Measurements from ENCODE around the gene CNIH2. TPM values are rescaled to one million over a fixed set of nuclear protein-coding genes. Genes with fewer than 3 reads are reported as not detected.

Gene CNIH2
- total and polyA plus RNA-seq, 2 of the 13 experiments (the other 11 are each of a cell fraction or from before 2014, with no cell fraction given) = 0.60 to 0.69 TPM

DNA sequence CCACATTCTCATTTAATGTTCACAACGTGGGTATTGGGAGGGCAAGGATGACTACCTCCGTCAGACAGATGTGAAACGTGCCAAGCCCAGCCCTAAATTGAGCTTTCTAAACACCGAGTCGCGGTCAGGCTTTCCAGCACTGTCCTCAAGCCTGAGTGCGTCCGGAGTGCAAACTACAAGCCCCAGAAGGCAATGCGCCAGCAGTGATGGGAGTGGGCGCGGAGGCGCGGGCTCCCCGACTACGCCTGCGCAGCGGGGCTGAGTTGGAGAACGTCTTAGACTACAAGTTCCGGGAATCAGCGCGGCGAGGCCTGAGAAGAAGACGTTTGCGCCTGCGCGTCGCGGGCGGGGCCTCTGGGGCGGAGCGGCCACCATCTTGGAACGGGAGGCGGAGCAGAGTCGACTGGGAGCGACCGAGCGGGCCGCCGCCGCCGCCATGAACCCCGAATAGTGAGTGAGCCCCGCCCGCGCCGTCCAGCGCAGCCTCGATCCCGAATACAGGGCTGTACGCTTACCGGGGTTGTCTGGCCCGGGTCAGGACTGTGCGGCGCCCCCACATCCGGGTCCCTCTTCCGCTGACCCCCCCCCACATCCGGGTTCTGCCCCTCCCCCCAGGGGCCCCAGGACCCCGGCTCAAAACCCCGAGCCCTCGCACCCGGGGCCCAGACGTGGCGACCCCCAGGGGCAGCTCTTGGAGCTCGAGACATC is 9.6 kb upstream of the CNIH2 start, which contains the start of gene RAB1B (continued):
- TF ChIP-seq, protein P1, sequence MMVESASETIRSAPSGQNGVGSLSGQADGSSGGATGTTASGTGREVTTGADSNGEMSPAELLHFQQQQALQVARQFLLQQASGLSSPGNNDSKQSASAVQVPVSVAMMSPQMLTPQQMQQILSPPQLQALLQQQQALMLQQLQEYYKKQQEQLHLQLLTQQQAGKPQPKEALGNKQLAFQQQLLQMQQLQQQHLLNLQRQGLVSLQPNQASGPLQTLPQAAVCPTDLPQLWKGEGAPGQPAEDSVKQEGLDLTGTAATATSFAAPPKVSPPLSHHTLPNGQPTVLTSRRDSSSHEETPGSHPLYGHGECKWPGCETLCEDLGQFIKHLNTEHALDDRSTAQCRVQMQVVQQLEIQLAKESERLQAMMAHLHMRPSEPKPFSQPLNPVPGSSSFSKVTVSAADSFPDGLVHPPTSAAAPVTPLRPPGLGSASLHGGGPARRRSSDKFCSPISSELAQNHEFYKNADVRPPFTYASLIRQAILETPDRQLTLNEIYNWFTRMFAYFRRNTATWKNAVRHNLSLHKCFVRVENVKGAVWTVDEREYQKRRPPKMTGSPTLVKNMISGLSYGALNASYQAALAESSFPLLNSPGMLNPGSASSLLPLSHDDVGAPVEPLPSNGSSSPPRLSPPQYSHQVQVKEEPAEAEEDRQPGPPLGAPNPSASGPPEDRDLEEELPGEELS (CRISPR knock-in tag; IDR thresholded peaks at IDR 0.05) = 0 out of 2 replicates have a peak, but pooled peaks have one; percentile 19
- TF ChIP-seq, protein P2, sequence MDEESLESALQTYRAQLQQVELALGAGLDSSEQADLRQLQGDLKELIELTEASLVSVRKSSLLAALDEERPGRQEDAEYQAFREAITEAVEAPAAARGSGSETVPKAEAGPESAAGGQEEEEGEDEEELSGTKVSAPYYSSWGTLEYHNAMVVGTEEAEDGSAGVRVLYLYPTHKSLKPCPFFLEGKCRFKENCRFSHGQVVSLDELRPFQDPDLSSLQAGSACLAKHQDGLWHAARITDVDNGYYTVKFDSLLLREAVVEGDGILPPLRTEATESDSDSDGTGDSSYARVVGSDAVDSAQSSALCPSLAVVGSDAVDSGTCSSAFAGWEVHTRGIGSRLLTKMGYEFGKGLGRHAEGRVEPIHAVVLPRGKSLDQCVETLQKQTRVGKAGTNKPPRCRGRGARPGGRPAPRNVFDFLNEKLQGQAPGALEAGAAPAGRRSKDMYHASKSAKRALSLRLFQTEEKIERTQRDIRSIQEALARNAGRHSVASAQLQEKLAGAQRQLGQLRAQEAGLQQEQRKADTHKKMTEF (CRISPR knock-in tag; IDR thresholded peaks at IDR 0.05) = 0 out of 2 replicates have a peak, but pooled peaks have one; percentile 19
- 0 out of 2 replicates have a peak, but pooled peaks have one; percentile 2 for TF ChIP-seq BORCS8-MEF2B (CRISPR knock-in tag; IDR thresholded peaks at IDR 0.05)
- TF ChIP-seq U2AF2 (IDR thresholded peaks at IDR 0.05; ENCODE audit: low read depth, low read length) = no peak
- TF ChIP-seq TEAD2 (CRISPR knock-in tag; IDR thresholded peaks at IDR 0.05) = no peak
- peak; percentile 27; the same call in 1 of the 2 replicates for TF ChIP-seq RAD21 (CRISPR knock-in tag; IDR thresholded peaks at IDR 0.05)
- TF ChIP-seq HES4 (CRISPR knock-in tag; IDR thresholded peaks at IDR 0.05; ENCODE audit: borderline replicate concordance) = 0 out of 2 replicates have a peak, but pooled peaks have one; percentile 11
- no peak for TF ChIP-seq CAMTA2 (CRISPR knock-in tag; IDR thresholded peaks at IDR 0.05; ENCODE audit: borderline replicate concordance)
- TF ChIP-seq, protein P3, sequence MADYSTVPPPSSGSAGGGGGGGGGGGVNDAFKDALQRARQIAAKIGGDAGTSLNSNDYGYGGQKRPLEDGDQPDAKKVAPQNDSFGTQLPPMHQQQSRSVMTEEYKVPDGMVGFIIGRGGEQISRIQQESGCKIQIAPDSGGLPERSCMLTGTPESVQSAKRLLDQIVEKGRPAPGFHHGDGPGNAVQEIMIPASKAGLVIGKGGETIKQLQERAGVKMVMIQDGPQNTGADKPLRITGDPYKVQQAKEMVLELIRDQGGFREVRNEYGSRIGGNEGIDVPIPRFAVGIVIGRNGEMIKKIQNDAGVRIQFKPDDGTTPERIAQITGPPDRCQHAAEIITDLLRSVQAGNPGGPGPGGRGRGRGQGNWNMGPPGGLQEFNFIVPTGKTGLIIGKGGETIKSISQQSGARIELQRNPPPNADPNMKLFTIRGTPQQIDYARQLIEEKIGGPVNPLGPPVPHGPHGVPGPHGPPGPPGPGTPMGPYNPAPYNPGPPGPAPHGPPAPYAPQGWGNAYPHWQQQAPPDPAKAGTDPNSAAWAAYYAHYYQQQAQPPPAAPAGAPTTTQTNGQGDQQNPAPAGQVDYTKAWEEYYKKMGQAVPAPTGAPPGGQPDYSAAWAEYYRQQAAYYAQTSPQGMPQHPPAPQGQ (CRISPR knock-in tag; IDR thresholded peaks at IDR 0.05; ENCODE audit: borderline replicate concordance) = no peak
- TF ChIP-seq ZNF24 (IDR thresholded peaks at IDR 0.05) = no peak
- TF ChIP-seq, protein P4, sequence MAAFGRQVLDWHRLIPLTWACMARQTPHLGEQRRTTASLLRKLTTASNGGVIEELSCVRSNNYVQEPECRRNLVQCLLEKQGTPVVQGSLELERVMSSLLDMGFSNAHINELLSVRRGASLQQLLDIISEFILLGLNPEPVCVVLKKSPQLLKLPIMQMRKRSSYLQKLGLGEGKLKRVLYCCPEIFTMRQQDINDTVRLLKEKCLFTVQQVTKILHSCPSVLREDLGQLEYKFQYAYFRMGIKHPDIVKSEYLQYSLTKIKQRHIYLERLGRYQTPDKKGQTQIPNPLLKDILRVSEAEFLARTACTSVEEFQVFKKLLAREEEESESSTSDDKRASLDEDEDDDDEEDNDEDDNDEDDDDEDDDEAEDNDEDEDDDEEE (CRISPR knock-in tag; IDR thresholded peaks at IDR 0.05) = no peak
- TF ChIP-seq, protein P5, sequence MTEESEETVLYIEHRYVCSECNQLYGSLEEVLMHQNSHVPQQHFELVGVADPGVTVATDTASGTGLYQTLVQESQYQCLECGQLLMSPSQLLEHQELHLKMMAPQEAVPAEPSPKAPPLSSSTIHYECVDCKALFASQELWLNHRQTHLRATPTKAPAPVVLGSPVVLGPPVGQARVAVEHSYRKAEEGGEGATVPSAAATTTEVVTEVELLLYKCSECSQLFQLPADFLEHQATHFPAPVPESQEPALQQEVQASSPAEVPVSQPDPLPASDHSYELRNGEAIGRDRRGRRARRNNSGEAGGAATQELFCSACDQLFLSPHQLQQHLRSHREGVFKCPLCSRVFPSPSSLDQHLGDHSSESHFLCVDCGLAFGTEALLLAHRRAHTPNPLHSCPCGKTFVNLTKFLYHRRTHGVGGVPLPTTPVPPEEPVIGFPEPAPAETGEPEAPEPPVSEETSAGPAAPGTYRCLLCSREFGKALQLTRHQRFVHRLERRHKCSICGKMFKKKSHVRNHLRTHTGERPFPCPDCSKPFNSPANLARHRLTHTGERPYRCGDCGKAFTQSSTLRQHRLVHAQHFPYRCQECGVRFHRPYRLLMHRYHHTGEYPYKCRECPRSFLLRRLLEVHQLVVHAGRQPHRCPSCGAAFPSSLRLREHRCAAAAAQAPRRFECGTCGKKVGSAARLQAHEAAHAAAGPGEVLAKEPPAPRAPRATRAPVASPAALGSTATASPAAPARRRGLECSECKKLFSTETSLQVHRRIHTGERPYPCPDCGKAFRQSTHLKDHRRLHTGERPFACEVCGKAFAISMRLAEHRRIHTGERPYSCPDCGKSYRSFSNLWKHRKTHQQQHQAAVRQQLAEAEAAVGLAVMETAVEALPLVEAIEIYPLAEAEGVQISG (CRISPR knock-in tag; IDR thresholded peaks at IDR 0.05) = peak; percentile 62; the same call in 1 of the 2 replicates
- TF ChIP-seq, protein P6, sequence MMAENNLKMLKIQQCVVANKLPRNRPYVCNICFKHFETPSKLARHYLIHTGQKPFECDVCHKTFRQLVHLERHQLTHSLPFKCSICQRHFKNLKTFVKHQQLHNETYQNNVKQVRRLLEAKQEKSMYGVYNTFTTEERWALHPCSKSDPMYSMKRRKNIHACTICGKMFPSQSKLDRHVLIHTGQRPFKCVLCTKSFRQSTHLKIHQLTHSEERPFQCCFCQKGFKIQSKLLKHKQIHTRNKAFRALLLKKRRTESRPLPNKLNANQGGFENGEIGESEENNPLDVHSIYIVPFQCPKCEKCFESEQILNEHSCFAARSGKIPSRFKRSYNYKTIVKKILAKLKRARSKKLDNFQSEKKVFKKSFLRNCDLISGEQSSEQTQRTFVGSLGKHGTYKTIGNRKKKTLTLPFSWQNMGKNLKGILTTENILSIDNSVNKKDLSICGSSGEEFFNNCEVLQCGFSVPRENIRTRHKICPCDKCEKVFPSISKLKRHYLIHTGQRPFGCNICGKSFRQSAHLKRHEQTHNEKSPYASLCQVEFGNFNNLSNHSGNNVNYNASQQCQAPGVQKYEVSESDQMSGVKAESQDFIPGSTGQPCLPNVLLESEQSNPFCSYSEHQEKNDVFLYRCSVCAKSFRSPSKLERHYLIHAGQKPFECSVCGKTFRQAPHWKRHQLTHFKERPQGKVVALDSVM (CRISPR knock-in tag; IDR thresholded peaks at IDR 0.05) = no peak
- TF ChIP-seq, protein P7, sequence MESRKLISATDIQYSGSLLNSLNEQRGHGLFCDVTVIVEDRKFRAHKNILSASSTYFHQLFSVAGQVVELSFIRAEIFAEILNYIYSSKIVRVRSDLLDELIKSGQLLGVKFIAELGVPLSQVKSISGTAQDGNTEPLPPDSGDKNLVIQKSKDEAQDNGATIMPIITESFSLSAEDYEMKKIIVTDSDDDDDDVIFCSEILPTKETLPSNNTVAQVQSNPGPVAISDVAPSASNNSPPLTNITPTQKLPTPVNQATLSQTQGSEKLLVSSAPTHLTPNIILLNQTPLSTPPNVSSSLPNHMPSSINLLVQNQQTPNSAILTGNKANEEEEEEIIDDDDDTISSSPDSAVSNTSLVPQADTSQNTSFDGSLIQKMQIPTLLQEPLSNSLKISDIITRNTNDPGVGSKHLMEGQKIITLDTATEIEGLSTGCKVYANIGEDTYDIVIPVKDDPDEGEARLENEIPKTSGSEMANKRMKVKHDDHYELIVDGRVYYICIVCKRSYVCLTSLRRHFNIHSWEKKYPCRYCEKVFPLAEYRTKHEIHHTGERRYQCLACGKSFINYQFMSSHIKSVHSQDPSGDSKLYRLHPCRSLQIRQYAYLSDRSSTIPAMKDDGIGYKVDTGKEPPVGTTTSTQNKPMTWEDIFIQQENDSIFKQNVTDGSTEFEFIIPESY (CRISPR knock-in tag; IDR thresholded peaks at IDR 0.05) = no peak

Data from HepG2 (cell line).